M059J (cell line): ENCODE measurements around the gene CPSF7. TPM values are rescaled to one million over a fixed set of nuclear protein-coding genes. Genes with fewer than 3 reads are reported as not detected.
"Not testable (repeated sequence)": the region's sequence is repeated elsewhere in the genome, so short reads cannot be mapped to it uniquely, and the experiment has no call there.

Experiments used
- DNase-seq: peaks from one replicate; pipeline ENCODE4 v3.0.0-alpha.2; 2012; ENCODE audit warnings: low read depth
- total RNA-seq: library from RNA; depleted of rRNA; stranded (reverse); fragments of >200 nt; shearing (Covaris generic); gene quantifications from 2 replicates; pipeline ENCODE4 v1.2.3, GENCODE V29; 2014

Gene CPSF7
- total RNA-seq, 1 experiment from 2014 or later: 53.8 TPM

DNA sequence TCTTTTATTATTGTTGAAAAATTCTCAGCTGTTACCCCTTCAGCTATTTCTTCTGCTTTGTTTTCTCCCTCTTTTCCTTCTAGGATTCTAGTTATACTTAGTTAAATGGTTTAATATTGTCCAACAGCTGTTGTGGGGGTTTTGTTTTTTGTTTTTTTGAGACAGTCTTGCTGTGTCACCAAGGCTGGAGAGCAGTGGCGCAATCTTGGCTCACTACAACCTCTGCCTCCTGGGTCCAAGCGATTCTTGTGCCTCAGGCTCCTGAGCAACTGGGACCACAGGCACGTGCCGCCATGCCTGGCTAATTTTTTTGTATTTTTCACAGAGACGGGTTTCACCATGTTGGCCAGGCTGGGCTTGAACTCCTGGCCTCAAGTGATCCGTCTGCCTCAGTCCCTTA lies 12.8 kb upstream of the CPSF7 start:
- no peak for DNase-seq

DNA sequence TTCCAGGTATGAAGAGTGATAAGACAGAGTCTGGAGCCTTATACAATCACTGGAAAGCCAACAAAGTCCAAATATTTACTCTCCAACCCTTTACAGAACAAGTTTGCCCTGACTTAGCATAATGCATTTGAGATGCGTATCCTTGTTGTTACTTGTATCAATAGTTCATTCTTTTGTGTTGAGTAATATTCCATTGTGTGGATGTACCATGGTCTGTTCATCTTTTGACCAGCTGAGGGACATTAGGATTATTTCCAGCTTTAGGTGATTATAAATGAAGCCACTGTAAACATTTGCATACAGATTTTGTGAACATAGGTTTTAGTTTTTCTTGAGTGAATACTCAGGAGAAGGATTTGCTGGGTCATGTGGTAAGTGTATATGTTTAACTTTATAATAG lies 9.8 kb upstream of the CPSF7 start:
- DNase-seq: no peak

DNA sequence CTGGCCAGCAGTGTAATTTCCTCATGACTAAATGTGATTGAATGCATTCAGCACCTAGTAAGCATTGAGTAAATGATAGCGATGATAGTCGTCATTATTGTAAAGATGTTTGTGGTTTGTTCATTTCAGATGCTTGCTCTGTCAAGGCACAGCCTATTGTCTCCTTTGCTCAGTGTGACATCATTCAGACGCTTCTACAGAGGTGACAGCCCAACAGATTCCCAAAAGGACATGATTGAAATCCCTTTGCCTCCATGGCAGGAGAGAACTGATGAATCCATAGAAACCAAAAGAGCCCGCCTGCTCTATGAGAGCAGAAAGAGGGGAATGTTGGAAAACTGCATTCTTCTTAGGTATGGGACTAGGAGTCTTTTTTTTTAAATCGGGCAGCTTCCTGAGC lies 7.7 kb upstream of the CPSF7 start:
- DNase-seq: no peak

DNA sequence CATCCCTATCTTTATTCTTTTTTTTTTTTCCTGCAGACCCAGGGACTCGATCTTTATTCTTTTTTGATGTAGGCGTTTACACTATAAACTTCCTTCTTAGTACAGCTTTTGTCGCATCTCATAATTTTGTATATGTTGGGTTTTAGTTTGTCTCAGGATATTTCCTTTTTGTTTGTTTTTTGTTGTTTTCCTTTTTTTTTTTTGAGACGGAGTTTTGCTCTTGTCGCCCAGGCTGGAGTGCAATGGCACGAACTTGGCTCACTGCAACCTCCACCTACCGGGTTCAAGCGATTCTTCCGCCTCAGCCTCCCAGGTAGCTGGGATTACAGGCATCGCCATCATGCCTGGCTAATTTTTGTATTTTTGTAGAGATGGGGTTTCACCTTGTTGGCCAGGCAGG lies 1.1 kb upstream of the CPSF7 start:
- DNase-seq: not testable (repeated sequence)

DNA sequence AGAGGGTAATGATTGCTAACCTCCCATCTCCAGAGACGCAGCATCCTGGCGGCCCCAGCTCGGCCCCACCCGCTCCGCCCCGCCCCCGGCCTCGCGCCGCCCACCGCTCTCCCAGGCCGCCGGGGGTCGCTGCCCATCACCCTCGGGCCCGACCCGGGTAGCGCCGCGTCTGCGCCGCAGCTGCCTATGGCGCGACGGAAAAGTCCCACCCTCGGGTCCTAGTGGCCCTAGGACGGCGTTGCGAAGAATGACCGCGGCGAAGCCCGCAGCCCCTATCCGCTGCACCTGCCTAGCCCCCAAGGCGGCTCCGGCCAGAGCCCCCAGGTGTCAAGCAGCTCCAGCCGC lies 457 bp downstream of the CPSF7 start:
- DNase-seq: peak; percentile 59

DNA sequence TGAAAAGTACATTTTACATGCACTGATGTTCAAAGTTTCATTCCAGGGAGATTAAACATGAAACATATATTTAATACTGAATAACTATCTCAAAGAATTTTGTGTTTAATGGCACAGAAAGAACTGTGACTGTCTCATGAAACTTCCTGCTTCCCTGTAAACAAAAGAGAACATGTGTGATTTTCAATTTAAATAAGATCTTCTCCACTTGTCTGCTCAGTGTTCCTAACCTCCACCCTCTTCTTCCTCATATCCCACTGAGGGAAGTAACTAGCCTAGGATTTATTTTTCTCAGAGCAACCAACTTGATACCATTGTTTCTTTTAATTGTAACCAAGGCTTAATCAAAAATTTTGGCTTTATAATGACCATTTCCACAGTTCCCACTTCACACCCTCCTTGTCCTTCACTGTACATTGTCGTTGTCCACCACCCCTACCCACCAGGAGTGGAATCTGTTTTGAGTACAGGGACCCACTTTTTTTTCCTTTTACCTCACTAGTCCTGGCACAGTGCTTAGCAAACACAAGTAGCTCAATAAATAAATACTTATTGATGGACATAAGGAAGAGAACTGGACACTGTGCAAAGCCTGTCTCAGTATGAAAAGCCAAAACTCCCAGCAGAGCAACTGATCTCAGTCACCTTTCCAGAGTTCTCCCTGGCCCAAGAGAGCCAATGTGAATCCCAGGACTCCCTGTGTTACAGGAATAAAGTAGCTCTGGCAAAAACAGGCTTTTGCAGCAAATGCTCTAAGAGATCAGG lies 4.2 kb downstream of the CPSF7 start:
- no peak for DNase-seq

DNA sequence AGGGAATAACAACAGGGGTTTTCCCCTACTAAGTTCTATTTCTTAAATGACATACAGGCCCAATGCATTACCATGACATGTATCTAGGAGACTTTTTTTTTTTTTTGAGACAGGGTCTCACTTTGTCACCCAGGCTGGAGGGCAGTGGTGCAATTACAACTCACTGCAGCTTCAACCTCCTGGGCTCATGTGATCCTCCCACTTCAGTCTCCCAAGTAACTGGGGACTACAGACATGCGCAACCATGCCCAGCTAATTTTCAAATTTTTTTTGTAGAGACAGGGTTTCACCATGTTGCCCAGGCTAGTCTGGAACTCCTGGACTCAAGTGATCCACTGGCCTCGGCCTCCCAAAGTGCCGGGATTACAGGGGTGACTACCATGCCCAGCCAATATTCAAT lies 7.5 kb downstream of the CPSF7 start:
- DNase-seq: no peak

DNA sequence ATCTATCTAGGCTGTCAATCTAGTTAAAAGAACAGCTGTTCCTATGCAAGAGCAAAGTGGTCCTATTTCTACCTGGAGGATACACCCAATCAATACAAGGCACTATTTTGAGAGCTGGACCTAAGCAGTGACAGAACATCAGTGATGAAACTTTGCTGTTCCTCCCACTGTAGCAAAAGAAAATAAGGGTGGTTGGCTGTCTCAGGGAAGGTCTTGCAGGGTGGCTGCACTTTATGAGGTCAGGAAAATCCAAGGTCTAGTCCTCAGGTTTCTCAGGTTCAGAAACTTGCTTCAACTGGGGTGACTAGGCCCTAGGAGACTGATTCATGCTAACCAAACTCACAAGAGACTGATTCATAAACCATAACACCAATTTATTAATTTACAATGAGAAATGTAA lies 11.6 kb downstream of the CPSF7 start:
- DNase-seq: peak; percentile 13

DNA sequence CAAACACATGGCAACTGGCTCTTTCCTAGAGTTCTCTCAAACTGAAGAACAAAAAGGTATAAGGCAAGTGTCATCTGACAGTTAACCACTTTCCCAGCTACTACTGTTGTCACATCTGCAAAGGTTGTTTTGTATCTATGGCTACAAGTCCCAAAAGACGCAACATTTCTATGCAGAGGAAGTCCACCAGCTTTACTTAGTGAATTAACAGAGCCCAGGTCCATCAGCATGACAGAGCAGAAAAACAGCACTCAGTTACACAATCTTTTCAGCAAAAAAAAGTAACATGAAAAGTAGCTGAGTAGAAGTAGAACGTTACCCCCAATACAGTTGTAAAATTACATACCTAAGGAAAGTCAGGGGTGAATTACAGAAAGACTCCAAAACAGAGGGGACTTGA lies 12.1 kb downstream of the CPSF7 start:
- no peak for DNase-seq

DNA sequence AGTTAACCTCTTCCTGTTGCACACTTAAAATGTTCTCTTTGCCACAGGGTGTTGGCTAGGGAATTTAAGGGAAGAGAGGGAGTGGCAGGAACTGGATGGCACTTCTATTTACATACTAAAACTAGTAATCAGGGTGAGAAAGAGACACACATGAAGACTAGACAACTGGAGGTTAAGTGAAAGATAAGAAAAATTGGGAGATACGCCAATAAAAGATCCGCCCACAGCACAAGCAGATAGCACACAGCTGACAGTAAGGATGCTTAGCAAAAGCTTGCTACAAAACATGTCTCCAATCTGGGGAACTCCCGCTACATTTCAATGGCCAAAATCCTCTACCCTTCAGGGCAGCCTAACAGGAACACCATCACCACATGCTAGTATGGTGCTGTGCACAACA lies 12.8 kb downstream of the CPSF7 start:
- no peak for DNase-seq

DNA sequence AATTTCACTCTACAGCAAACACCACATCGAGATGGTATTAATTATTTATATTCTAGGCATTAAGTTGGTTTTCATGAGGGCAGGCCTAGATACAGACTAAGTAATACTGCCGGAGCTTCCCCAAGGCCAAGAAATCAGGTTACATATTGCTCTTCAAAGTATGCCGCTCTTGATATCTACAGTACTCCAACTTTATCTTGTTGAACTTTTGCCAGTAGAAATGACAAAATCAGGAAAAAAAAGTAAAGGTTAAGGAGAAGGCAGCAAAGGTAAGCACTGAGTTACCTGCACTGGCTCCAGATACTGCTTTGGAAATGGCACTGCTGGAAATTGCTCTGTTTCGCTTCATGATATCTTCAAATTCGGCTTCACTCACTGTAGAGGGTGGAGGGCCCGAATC lies 14.4 kb downstream of the CPSF7 start:
- no peak for DNase-seq

DNA sequence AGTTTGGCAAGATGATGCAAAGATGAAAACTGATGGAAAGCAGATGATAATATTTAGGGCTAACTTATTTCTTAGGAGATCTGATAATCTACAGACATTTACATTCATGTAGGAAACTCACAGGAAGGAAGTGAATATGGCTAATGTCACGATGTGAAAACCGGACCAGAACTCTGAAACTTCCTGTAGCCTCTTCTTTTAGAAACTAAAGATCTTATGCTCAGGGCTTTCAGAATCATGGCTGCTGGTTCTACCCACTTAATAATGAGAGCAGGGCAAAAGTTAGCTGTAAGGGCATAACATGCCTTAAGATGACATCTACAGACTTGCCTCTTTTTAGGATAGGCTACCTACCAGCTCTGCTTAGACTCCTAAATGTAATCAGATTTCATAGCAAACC lies 15.2 kb downstream of the CPSF7 start:
- DNase-seq: no peak

DNA sequence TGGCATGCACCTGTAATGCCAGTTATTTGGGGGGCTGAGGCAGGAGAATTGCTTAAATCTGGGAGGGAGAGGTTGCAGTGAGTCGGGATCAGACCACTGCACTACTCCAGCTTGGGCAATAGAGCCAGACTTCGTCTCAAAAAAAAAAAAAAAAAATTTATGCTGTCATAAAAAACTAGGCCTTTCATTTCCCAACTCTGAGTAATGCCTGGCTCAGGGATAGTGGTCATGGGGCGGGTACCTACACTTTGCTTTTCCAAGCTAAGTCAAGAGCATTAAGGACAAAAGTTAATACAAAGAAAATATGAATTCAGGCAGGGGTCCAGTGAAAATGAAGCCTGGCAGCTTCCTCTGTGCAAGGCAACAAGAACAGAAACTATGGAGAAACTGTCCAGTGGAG lies 16.3 kb downstream of the CPSF7 start:
- no peak for DNase-seq

DNA sequence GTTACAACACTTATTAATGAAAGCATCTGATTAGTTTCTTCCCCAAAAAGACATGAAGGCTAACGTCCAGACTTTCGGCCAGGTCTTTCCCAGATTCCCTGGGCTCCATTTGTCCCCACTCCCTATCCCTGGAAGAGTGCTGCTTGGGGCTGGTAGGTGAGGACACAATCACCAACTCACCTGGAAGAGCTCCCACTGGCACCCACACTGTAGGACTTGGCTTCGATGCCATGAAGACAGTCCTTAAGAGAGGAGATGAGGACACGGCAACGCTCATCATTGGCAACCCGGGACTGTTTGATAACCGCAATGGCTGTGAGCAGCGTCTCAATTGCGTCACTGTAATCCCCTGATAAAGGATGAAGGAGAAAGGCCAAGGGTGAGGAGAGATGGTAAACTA lies 18.2 kb downstream of the CPSF7 start:
- DNase-seq: no peak

DNA sequence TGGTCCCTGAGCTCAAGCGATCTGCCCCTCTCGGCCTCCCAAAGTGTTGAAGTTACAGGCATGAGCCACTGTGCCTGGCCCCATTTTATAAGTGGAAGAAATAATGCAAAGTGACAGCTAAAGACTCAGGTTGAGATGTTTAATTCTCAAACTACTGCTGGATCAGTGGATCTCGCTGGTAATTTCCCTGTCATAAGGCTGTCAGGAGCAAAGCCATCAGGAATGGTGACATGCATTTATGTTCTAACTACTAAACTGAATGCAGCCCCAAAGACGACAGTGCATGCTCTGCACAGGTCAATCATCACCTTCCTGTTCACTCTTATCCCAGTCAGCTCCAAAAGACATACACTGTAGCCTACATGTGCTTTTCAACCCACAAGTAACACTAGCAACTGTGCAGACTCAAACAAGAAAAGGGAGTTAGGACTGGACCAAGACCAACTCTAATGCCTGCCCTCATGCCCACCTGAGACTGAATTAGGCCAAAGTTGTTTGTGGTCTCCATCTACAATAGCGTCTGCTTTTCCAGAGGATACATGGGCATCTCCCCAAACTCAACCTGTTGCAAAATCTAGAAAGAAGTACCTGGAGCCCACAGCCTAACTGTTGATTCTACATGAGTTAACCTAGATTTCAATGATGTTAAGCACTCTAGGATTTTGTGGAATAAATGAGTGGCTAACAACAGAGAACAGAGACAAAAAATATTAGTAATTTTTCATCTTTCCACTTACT lies 22.6 kb downstream of the CPSF7 start:
- no peak for DNase-seq

DNA sequence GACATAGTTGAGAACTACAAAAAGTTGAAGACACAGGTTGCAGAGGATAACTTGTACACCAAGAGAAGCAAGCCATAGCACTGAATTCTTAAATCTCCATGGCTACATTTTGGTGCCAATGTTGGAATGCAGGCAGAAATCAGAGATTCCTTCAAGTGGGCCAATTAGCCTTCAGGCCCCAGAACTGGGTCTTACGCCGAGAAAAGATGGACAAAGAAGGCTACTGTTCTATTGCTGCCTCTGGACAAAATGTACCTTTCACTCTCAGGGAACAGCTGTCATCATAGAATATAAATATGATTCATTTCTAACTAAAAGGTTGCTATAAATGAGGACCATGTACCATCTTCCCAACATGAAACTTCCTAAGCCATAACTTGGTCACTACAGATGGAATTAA lies 23.7 kb downstream of the CPSF7 start:
- DNase-seq: no peak

DNA sequence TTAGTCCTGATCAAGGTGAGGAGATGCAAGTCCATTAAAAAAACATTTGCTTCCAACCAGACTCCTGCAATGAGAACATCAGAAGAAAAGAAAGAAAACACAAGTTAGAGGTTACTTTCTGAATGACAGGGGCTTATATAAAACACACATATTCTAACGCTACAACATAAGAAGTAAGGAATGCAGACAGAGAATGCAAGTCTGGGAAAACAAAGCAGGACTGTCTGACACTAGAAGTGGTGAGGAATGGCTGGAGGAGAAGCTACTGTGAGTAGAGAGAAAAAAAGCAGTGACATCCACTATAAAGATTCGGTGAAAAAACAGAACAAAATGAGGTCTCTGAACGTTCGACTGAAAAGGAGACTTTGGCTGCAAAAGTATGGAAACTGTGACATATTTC lies 25.1 kb downstream of the CPSF7 start:
- no peak for DNase-seq

DNA sequence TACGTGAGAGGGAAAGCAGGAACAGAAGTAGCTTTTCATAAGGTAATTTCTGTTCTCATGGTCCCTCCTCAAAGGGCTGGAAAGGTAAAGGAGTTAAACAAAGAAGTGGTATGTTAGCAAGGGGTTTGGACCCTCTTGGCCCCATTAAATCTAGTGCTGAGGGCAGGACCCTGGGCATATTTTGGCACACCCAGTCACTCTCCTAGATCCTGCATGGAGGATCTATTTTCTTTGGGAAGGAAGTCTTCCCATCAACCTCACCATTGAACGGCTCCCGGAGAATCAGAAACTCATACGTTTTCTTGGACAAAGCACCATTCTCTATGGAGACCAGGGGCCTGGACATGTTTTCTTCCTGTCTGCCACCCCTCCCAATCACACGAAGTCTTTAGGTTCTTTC lies 25.7 kb downstream of the CPSF7 start:
- no peak for DNase-seq

DNA sequence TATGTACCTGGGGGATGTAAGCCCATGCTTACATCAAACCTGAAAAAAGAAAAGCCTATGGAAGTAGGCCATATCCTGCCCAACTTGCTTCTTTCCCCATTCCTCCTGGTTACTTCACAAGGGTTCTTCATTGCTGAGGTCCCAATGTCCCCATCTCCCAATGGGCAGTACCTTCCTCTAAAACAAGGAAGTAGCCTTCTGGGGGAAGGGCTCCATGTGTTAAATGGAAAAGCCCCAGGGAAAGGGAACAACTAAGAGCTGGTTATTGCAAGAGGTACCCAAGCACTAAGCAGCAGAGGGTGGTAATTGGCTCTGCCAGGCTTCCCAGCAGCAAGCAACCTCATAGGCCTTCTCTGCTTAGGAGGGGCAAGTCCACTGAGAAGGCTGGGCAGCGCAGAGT lies 26.1 kb downstream of the CPSF7 start:
- DNase-seq: no peak

DNA sequence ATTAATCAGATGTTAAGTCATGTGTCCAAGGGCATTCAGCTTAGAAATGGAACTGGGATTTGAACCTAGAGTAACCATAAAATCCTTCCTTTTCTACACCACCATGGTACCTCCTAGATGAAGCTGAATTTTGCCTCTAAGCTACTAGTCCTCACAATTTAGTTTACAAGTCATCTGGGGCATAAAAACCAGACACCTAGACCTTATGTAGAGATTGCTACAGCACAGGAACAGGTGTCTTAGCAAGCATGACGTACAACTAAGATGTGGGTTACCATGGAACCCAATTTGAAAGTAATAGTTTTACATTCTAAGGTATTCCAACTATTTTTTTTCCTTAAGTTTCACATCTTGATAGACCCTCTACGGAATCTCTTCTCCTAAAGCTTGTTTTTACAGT lies 28.2 kb downstream of the CPSF7 start:
- DNase-seq: no peak

DNA sequence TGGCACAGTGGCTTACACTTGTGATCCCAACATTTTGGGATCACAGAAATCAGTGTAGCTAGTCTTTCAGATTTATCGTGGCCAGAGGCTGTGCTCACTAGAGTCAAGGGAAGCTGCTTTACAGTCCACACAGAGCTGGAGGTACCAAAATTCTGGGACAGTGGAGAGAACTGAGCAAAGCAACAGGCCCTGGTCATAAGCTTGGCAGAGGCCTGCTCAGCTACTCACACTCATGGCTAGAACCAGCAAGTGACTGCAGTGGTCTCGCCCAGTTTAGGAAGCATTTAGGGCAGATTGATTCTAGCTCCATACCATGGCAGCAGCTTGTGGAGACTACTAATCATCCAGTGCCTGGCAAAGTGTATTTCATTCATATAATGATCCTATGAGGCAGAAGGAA lies 28.6 kb downstream of the CPSF7 start:
- DNase-seq: no peak

DNA sequence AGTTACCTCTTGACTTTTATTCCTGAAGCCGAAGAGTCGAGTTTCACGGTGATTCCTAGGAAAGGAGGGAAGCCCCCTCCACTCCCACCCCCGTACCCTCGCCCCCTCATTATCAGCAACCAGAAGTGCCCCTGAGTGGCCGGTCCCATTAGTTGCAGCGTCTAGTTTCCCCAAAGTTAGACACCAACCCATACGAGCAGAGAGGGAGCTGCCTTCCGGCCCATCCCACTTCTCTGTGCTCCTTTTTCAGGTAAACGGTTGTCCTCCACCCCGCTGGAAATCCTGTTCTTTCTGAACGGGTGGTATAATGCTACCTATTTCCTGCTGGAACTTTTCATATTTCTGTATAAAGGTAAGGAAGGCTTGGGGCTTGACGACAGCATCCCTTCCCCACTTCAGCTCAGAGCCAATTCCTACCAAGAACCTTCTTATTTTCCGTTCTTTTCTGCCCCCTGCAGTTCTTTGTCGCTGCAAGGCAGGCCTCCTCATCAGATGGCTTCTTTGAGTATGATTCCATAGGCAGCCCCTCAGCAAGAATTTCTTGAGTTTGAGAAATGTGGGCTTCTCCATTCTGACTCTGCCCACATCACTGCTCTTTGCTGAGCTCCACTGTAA lies 36.7 kb downstream of the CPSF7 start:
- no peak for DNase-seq

DNA sequence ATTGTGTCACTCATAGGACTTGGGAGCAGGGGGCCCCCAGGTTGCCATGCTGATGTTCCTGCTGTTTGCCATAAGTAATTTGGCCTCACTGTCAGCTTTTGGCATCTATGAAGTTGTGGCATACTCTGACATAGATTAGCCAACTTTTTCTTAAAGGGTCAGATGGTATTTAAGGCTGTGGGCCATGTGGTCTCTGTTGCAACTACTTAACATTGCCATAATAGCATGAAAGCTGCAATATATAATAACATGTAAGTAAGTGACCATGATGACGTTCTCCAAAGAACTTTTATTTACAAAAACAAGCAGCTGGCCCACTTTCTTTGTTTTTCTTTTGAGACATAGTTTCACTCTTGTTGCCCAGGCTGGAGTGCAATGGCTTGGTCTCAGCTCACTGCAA lies 39.6 kb downstream of the CPSF7 start:
- DNase-seq: no peak
